Suprapubic skin (tissue), 4 donors: ENCODE results near the gene ATP12A. TPM values are rescaled to one million over a fixed set of nuclear protein-coding genes. Genes with fewer than 3 reads are reported as not detected.
A peak's percentile ranks its signal among the peaks of the same experiment; 100 is the strongest.

Experiments
- DNase-seq, 2 donors: peaks; one replicate each; pipeline ENCODE4 v3.0.0-alpha.2; 2019; ENCODE audit warnings: low spot score in 2 of 2
- H3K27ac ChIP-seq: fragments of 200-600 bp; sonication (generic); one replicate; pipeline ENCODE4 v1.5.1; 2019
- H3K27me3 ChIP-seq: fragments of 200-600 bp; sonication (generic); one replicate; pipeline ENCODE4 v1.5.1; 2019
- H3K36me3 ChIP-seq: fragments of 200-600 bp; sonication (generic); one replicate; pipeline ENCODE4 v1.5.1; 2019
- H3K4me1 ChIP-seq: fragments of 200-600 bp; sonication (generic); one replicate; pipeline ENCODE4 v1.5.1; 2019
- H3K4me3 ChIP-seq: fragments of 200-600 bp; sonication (generic); one replicate; pipeline ENCODE4 v1.5.1; 2019; ENCODE audit warnings: mild to moderate bottlenecking
- H3K9me3 ChIP-seq: fragments of 200-600 bp; sonication (generic); one replicate; pipeline ENCODE4 v1.5.1; 2019
- EP300 ChIP-seq: sonication (generic); formaldehyde crosslinking; IDR thresholded peaks from one replicate; pipeline ENCODE4 v1.6.1; 2017; ENCODE audit warnings: antibody characterized with exemption
- POLR2A ChIP-seq, 2 donors: fragments of 450-650 bp; IDR thresholded peaks; one replicate each; pipeline ENCODE4 v1.6.1; 2017; ENCODE audit warnings: antibody characterized with exemption in 2 of 2, mild to moderate bottlenecking in 2 of 2, moderate library complexity in 2 of 2
- POLR2AphosphoS5 ChIP-seq, 3 donors: sonication (generic); formaldehyde crosslinking; IDR thresholded peaks; one replicate each; pipeline ENCODE4 v1.6.1; 2017; ENCODE audit warnings: antibody characterized with exemption in 3 of 3
- WGBS: methylation state at CpG from one replicate; pipeline ENCODE4 v1.1.5; 2018; 5-methylcytosine and 5-hydroxymethylcytosine counted together
- total RNA-seq, 4 donors: library from RNA; depleted of rRNA; stranded (reverse); fragments of >200 nt; gene quantifications; one replicate each; pipeline ENCODE4 v1.1.0, GENCODE V29; 2016
- TF ChIP-seq, protein P1 (sequence below), 2 donors: fragments of 200-600 bp in 1 of 2; fragments of 450-650 bp in 1 of 2; sonication (generic) in 1 of 2; IDR thresholded peaks; one replicate each; pipeline ENCODE4 v1.5.1; 2016 to 2019; ENCODE audit warnings: antibody characterized with exemption in 2 of 2, mild to moderate bottlenecking in 1 of 2, moderate library complexity in 1 of 2

The ATP12A gene
- total RNA-seq, 4 donors from 2014 or later, result 0.24 to 21.6 (median 5.6) TPM

DNA sequence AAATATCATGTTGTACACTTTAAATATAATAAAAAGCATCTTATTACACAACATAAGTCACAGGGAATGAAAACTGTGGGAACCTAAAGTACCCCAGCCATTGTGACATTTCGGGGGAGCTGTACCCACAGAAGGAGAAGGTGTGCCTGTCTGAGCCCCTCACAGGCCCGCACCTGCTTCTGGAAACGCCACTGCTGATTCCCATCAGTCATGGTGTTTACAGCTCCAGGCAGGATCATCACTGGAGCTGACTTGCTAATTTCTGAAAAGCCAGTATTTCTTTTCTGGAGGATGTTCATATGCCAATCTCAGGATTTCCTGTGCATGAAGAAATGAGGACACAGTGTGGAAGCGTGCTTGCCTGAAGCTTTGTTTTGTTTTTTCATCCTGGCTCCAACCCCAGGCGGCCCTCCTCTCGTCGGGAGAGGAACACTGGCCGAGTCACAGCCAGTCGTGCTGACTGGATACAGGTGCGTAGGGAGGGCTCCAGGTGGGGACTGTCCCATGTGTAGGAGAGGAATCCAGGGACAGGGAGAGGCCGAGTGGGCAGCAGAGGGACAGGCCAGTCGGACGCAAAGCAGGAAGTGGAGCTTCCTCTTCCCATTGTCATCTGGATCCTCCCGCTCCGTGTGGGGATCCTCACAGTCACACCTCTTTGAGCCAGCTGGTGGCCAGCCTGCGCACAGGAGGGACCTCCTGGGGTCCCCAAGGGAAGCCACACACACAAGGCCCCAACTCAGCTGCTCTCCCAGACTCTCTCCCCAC lies 4.2 kb upstream of the ATP12A start:
- peaks cover 20% of the 10 kb centered on the region for H3K4me1 ChIP-seq
- H3K27me3 ChIP-seq, result peaks cover 37% of the 10 kb centered on the region
- H3K9me3 ChIP-seq, result no peaks in the 10 kb centered on the region
- DNase-seq, result peak in 1 of 2 donors; percentile 45
- TF ChIP-seq EP300 (no peak), POLR2A (IDR thresholded peaks at IDR 0.05) (no peak), POLR2AphosphoS5 (IDR thresholded peaks at IDR 0.05) (no peak)
- TF ChIP-seq, protein P1, sequence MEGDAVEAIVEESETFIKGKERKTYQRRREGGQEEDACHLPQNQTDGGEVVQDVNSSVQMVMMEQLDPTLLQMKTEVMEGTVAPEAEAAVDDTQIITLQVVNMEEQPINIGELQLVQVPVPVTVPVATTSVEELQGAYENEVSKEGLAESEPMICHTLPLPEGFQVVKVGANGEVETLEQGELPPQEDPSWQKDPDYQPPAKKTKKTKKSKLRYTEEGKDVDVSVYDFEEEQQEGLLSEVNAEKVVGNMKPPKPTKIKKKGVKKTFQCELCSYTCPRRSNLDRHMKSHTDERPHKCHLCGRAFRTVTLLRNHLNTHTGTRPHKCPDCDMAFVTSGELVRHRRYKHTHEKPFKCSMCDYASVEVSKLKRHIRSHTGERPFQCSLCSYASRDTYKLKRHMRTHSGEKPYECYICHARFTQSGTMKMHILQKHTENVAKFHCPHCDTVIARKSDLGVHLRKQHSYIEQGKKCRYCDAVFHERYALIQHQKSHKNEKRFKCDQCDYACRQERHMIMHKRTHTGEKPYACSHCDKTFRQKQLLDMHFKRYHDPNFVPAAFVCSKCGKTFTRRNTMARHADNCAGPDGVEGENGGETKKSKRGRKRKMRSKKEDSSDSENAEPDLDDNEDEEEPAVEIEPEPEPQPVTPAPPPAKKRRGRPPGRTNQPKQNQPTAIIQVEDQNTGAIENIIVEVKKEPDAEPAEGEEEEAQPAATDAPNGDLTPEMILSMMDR (IDR thresholded peaks at IDR 0.05), result no peak
- no peak overlapping the region for H3K27ac ChIP-seq
- H3K4me3 ChIP-seq, result no peak overlapping the region
- H3K36me3 ChIP-seq, result no peaks in the 10 kb centered on the region
- WGBS, result 58% methylated on average over 15 of the region's 16 CpGs

DNA sequence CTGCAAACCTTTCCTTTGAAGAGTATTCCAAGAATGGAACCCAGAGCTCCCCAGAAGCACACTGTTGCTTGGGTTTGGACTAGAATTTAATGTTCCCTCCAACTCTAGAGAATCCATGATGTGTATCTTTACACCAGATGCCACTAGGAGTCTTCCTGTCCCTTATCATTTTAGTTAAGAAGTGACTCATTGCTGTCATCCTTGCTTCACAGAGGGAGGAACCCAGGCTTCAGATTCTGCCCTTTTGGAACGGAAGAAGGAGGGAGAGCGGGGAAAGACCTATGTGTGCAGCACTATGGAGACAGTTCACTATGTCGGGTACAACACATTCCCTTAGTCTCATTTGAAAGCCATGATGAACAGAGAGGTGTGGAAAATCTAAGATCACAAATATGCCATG lies 2.1 kb upstream of the ATP12A start:
- Histone ChIP-seq H3K36me3 (no peaks in the 10 kb centered on the region), H3K27ac (no peak overlapping the region), H3K4me3 (no peak overlapping the region), H3K9me3 (no peaks in the 10 kb centered on the region), H3K27me3 (peaks cover 44% of the 10 kb centered on the region), H3K4me1 (peaks cover 12% of the 10 kb centered on the region)
- TF ChIP-seq POLR2AphosphoS5 (IDR thresholded peaks at IDR 0.05), result no peak
- no peak for TF ChIP-seq EP300
- TF ChIP-seq, protein P1 (IDR thresholded peaks at IDR 0.05), result no peak
- no peak for TF ChIP-seq POLR2A (IDR thresholded peaks at IDR 0.05)
- DNase-seq, result no peak
- 88% methylated on average over 3 of the region's 3 CpGs for WGBS

DNA sequence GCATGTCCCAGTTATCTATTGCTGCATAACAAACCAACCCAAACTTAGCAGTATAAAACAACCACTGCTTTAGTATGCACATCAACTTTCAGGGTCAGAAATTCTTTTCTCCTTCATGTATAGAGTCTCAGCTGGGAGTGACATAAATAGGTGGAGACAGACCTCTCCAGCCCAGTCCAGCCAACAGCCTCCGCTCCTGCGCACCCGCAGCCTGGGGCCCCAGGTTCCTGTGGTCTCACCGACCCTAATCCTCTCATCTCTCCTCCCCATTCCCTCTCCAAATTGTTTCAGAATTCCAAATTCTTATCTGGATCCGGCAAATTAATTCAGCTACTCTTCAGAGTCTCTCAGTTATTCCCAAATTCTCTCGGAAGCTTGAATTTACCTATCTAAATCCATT lies 522 bp upstream of the ATP12A start:
- no peaks in the 10 kb centered on the region for H3K9me3 ChIP-seq
- H3K36me3 ChIP-seq, result no peaks in the 10 kb centered on the region
- TF ChIP-seq, protein P1 (IDR thresholded peaks at IDR 0.05), result no peak
- no peak for TF ChIP-seq EP300
- peaks cover 44% of the 10 kb centered on the region for H3K27me3 ChIP-seq
- 54% methylated on average over 6 of the region's 6 CpGs for WGBS
- no peak overlapping the region for H3K27ac ChIP-seq
- peaks cover 16% of the 10 kb centered on the region for H3K4me1 ChIP-seq
- no peak for DNase-seq
- no peak overlapping the region for H3K4me3 ChIP-seq

DNA sequence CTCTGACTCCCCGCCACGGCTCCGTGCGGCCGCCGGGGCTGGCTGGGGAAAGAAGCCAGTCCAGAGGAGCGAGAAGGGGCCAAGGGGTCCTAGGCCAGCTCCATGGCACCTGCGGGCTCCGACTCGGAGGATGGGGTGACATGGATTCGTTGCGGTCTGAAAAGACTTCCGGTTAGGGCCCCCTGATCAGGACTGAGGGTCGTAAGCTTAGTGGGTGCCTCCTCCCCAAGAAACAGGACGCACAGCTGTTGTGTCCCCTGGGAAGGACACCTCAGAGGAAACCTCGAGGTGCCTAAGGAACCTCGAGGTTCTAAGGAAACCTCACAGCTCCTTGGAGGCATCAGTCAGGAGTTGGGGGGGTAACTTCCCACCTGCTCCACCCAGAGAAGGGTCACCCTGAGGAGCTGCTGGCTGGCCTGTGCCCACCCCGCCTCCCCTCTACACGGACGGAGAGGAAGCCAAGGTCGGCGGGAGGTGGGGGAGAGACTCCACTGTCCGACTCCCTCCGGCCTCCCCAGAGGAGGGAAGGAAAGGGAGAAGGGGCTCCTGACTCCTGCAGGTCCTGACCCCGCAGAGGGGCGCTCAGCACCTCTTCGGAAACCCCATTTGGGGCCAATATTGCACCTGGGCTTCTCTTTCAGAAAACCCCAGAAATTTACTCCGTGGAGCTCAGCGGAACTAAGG lies 855 bp downstream of the ATP12A start:
- no peak for DNase-seq
- H3K4me3 ChIP-seq, result peak overlapping the region; percentile 59
- WGBS, result 49% methylated on average over 25 of the region's 29 CpGs
- H3K9me3 ChIP-seq, result no peaks in the 10 kb centered on the region
- H3K4me1 ChIP-seq, result peaks cover 23% of the 10 kb centered on the region
- H3K27me3 ChIP-seq, result peaks cover 49% of the 10 kb centered on the region
- no peak for TF ChIP-seq POLR2AphosphoS5 (IDR thresholded peaks at IDR 0.05)
- TF ChIP-seq, protein P1 (IDR thresholded peaks at IDR 0.05), result no peak
- TF ChIP-seq POLR2A (IDR thresholded peaks at IDR 0.05), result no peak
- TF ChIP-seq EP300, result no peak
- no peaks in the 10 kb centered on the region for H3K36me3 ChIP-seq
- H3K27ac ChIP-seq, result no peak overlapping the region

DNA sequence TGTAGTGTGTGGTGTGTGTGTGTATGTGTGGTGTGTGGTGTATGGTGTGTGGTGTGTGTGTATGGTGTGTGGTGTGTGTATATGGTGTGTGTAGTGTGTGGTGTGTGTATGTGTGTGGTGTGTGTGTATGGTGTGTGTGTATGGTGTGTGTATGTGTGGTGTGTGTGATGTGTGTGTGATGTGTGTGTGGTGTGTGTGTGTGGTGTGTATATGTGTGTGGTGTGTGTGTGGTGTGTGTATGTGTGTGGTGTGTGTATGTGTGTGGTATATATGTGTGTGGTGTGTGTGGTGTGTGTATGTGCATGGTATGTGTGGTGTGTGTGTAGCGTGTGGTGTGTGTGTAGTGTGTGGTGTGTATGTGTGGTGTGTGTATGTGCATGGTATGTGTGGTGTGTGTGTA lies 1.7 kb downstream of the ATP12A start:
- no peak overlapping the region for H3K27ac ChIP-seq
- no peak for DNase-seq
- 95% methylated on average over 1 of the region's 1 CpG for WGBS
- peaks cover 49% of the 10 kb centered on the region for H3K27me3 ChIP-seq
- no peaks in the 10 kb centered on the region for H3K36me3 ChIP-seq
- H3K9me3 ChIP-seq, result no peaks in the 10 kb centered on the region
- H3K4me1 ChIP-seq, result peaks cover 23% of the 10 kb centered on the region
- H3K4me3 ChIP-seq, result no peak overlapping the region
- no peak for TF ChIP-seq POLR2A (IDR thresholded peaks at IDR 0.05)
- no peak for TF ChIP-seq POLR2AphosphoS5 (IDR thresholded peaks at IDR 0.05)
- no peak for TF ChIP-seq EP300
- TF ChIP-seq, protein P1 (IDR thresholded peaks at IDR 0.05), result no peak
